MV-4-11 (cell line): Measurements from ENCODE around the gene SLC39A11.
A peak's percentile ranks its signal among the peaks of the same experiment; 100 is the strongest.
"Not testable (repeated sequence)": the region's sequence is repeated elsewhere in the genome, so short reads cannot be mapped to it uniquely, and the experiment has no call there.

Experiments
- DNase-seq: peaks from one replicate; lab custom pipeline; 2025; lab: John Stamatoyannopoulos, UW

SLC39A11 gene, protein sequence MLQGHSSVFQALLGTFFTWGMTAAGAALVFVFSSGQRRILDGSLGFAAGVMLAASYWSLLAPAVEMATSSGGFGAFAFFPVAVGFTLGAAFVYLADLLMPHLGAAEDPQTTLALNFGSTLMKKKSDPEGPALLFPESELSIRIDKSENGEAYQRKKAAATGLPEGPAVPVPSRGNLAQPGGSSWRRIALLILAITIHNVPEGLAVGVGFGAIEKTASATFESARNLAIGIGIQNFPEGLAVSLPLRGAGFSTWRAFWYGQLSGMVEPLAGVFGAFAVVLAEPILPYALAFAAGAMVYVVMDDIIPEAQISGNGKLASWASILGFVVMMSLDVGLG

DNA sequence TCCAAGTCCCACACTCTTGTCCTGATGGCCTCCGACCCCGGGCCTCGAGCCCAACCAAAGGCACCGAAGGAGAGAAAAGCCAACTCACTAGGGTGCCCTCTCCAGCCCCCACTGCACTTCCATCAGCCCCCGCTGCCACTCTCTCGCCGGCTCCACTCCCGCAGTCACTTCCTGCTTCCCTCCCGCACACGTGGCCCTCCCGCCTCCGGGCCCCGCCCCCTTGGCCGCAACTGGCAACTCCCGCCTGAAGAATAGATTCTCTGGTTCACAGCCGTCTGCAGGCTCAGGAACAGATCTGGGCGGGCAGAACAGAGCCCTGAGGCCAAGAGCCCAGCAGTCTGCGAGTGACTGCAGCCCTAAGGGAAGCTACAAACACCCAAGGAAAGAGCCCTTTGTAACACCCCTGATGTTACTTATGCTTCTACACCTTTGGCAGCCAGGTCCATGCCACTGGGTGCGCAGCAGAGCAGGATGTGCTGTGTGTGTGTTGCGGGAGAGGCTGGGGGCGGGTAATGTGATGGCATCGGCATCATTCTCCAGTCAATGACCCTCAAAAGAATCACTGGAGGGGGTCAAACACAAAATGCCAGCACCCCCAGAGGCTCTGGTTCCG lies at the start of gene SLC39A11:
Gene SLC39A11 (minus strand): TSS at position 166 of the 613 bp plus-strand sequence. CDS start 3,924 bp downstream, outside the sequence.
- DNase-seq, result peak; percentile 94

DNA sequence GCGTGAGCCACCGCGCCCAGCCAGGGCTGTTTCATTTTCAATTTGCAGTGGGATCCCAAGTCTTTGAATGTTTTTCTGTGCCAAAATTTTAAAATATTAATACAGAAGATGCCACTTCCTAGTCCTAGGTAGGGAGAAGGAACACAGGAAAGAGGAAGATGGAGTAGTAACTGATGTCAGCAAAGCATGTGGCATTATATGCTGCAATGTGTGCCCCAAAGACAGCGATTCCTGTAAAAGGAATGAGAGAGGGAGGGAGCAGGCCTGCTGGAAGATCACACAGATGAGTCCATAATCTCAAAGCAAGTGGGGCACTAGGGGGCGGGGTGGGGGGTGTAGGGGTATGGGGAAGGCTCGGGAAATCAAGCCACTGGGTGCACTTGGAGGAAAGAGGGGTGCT lies 48.9 kb upstream of the SLC39A11 start:
- peak; percentile 25 for DNase-seq

DNA sequence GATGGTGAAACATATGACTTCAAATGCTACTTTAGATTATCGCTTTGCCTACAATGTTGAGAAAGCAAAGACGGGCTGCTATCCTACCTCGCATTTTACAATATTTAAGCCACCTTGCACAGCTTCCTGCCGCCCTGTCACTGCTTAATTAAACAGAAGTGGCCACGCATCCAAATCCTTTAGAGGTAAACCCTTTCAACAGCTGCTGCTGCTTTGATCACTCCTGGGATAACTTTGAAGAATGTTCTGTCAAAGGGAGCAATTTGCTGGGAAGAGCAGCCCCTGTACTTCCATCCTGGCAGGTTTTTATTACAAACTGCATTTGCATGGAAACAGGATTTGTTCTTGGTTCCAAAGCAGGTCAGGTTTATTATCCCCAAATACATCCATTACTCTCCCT lies 48.1 kb upstream of the SLC39A11 start:
- no peak for DNase-seq

DNA sequence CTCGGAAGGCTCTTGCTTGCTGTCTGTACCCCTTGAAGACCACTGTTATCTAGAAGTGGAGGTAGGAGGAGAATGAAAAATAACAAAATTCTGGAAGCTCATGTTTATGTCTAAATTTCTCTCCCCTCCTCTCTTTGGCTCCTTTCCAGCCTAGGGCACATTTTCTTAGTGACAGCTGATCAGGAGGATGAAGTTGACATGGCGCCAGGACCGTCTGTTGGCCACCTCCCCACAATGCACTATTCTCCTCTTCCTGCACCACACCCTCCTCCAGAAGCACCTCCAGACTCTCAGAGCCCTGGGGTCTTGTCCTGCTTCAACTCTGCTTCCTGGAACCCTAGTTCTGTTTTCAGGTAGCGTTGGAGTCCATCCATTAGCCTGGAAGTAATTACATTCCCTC lies 46.8 kb upstream of the SLC39A11 start:
- DNase-seq, result no peak

DNA sequence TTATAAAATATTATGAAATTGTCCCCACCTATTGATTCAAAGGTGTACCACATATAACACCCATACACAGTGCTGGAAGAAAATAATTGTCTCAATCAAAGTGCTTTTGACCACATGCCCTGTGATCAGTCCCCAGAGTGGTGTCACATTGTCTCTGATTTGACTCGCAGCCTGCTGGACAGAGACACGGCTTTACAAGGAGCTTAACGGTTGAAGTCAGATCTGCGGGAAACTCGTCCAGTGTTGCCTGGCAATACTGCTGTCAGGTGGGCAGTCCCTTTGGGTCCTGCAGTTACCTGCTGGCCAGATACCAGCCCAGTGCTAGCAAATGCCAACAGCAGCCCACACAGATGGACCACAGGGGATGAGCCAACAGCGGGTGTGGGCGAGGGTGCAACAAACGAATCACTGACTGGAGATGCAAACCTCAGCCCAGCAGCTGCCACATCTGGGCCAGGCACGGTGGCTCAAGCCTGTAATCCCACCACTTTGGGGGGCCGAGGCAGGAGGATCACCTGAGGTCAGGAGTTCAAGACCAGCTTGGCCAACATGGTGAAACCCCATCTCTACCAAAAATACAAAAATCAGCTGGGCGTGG lies 46.2 kb upstream of the SLC39A11 start:
- DNase-seq, result no peak

DNA sequence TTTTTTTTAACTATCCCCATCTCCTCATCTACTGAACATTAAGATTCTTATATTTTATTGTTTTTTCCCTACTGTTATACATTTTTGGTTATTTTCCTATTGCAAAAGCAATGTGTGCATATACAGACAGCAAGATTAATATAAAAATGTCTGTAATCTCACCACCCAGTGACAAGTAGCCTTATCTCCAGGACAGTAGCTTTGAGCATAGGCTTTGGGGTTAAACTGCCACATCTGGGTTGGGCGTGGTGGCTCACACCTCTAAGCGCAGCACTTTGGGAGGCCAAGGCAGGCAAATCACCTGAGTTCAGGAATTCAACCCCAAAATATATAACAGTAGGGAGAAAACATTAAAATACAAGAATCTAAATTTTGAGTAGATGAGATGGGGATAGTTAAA lies 44.9 kb upstream of the SLC39A11 start:
- no peak for DNase-seq

DNA sequence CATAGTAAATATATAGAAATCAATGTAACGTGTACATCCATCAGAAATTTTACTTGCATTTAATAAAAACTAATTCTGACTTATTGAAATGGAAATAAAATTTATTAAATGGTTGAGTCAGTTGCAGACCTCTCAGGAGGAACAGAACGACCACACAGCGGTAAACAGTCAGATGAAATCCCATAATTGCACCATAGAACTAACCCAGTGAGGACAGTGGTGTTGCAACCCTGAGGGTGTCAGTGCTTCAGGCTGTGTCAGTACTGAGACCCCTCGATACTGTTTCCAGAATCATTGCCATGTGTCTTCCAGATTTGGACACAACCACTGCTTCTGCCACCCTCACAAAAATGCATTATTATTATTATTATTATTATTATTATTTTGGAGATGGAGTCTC lies 43.3 kb upstream of the SLC39A11 start:
- DNase-seq, result peak; percentile 75

DNA sequence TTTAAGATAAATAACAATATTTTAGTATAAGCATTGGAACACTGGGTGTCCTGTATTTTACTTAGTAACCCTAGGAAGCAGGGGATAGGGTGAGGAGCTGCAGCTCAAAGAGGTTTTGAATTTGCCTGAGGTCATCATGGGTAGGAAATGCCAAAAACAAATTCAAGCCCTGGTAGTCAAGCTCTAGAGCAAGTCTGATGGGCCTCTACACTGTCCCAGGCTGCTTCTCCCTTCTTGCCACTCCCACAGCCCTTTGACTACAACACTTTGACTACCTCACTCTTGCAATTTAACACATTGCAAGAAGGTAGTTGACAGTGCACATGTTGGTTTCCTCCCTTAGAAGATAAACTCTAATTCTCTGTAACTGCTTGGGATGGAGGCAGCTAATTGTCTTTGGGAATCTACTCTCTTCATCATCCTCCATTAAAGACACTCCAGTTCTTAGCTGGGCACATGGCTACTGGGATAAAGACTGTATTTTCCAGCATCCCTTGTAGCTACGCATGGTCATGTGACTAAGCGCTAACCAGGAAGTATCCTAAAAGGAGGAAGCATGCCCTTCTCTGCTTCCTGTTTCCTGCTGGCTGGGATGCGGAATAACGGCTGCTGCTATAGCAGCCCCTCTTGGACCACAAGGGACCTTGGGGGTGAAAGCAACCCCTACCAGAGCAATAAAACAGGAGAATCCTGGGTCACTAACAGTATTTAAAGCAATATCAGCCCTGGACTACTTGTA lies 41.6 kb upstream of the SLC39A11 start:
- DNase-seq, result peak; percentile 70

DNA sequence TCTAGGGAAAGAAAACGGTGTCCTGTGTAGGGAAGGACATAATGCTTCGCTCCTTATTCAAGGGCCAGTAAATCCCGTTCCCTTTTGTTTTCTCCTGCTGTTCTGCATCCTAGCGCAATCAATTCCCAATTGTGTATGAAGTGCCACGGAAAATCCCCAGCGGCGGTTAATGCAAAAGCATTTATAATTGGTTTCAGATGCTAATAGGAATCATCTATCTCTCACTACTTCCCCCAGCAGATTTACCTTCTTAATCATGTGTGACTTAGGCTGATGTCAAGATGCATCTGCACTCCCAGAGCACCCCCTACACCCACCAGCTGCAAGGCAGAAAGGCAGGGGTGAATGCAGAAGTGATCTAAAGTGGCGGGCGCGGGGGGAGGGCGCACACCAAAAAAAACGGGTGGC lies 39.6 kb upstream of the SLC39A11 start:
- peak; percentile 77 for DNase-seq

DNA sequence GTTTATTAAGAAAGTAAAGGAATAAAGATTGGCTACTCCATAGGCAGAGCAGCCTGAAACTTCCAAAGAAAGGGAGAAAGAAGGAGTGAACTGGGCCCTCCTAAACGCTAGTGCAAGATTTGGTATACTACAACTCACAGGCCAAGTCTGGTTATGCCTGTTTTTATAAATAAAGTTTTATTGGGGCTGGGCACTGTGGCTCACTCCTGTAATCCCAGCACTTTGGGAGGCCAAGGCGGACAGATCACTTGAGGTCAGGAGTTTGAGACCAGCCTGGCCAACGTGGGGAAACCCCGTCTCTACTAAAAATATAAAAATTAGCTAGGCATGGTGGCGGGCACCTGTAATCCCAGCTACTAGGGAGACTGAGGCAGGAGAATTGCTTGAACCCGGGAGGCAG lies 39.0 kb upstream of the SLC39A11 start:
- DNase-seq, result not testable (repeated sequence)

DNA sequence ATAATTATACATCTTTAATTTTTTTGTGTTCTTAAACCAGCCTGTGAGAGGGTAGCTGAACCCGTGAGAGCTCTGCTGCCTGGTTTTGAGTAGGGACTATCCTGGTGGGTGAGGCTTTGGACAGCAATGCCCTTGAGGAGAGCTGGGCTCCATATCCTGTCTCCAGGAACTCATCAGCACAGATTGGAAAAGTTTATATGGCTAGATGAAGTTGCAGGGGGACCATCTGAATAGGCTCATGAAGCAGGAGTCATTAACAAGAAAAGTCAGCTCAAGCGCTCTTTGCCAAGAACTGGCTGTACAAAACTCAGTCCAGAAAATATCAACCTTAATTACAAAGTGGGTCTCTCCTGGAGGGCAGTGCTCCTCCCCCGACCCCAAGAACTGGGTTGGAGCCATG lies 38.5 kb upstream of the SLC39A11 start:
- DNase-seq, result no peak

DNA sequence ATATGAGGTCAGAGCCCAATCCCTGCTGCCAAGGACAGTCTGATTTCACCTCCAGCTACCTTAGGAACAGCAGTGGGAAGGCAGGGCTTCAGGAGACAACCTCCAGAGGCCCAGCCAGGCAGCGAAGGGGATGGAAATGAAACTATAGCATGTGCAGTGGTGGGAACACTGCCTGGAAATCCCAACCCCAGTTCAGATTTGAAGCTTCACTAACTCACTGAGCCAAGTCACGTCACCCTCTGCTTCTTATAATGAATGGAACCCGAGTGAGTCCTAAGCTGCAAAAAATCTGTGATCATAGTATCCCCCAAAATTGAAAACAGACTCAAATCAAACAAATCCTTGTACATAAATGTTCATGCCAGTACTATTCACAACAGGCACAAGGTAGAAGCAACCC lies 36.0 kb upstream of the SLC39A11 start:
- no peak for DNase-seq

DNA sequence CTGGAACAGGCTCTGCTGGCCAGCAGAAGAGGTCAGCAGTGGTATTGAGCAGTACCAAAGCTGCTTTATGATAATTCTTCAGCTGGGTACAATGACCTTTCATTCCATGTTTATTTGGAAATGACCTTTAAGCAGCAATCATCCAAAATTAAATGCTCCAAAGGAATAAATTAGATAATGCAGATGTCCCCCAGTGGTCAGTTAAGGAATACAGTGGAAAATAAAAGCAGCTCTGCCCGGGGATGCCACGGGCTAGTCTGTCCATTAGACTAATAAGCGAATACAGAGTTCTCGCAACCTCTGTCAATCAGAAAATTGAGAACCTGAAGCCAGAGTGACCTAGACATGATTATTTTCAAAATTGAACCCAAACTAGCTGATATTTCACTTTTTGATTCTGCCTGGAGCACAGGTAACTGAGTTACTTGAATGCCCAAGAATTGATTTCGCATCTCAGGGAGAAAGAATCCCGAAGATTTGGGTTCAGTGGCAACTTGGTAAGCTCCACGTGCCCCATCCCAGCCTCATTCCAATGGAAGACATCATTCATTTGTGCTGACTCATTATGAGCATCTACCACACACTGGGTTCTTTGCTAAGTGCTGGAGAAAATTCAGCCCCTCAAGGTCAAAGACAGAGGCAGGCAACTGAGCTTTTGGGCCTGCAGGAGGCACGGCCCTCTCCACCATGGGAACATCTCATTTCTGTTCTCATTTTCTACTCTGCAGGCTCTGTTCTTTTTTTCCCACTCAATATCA lies 34.4 kb upstream of the SLC39A11 start:
- no peak for DNase-seq

DNA sequence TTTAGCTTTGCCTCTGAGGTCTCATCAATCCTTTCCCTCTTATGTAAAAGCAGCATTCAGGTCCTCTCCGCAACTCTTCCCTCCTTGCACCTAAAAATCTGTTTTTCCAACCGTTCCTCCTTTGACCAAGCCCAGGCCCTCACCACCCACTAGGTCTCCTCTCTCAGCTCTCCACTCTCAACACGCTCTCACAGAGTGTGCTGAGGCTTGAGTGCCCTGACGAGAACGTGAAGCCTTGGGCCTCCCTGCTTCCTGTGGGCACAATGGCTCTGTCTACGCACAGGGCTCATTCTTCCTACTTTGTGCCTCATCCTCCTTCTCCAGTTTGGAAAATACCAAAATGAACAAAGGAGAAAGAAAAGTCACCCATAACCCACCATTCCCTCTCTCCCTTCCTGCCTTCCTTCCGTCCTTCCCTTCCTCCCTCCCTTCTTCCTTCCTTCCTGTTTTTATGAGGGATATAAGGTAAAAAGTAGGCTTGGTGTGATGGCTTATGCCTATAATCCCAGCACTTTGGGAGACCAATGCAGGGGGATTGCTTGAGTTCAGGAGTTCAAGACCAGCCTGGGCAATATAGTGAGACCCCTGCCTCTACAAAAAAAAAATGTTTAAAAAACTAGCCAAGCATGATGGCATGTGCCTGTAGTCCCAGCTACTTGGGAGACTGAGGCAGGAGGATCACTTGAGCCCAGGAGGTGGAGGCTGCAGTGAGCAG lies 31.3 kb upstream of the SLC39A11 start:
- no peak for DNase-seq

DNA sequence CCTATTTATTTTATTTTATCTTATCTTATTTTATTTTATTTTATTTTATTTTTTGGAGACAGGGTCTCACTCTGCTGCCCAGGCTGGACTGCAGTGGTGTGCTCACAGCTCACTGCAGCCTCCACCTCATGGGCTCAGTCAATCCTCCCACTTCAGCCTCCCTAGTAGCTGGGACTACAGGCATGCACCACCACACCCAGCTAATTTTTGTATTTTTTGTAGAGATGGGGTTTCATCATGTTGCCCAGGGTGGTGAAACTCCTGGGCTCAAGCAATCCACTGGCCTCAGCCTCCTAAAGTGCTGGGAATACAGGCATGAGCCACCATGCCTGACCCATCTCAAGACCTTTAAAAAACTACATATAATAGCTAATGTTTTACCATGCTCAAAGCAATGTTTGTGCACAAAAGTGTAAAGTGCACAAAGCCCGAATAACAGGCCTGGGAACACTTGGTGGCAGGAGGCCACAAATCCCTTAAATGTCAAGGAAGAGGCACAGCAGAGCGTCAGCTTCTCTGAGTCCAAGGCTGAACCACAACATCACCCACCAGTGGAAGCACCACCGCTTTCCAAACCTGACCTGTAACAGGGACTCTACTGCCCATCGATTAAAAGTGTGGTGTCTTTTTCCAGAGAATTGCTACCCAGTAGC lies 30.6 kb upstream of the SLC39A11 start:
- no peak for DNase-seq

DNA sequence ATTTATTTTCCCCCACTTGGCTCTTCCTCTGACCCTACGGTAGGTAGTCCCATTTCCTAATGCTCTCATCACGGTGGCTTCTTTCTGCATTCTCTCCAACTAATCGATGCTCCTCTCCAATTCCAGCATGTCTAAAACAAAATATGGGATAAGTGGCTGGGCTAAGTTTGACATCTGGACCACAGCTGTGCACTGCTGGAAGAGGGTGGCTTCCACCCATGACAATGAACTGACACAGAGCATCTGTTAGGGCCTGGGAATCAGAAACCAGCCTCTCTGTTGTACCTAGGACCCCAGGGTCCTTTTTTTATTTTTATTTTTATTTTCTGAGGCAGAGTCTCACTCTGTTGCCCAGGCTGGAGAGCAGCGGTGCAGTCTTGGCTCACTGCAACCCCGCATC lies 29.0 kb upstream of the SLC39A11 start:
- DNase-seq, result no peak

DNA sequence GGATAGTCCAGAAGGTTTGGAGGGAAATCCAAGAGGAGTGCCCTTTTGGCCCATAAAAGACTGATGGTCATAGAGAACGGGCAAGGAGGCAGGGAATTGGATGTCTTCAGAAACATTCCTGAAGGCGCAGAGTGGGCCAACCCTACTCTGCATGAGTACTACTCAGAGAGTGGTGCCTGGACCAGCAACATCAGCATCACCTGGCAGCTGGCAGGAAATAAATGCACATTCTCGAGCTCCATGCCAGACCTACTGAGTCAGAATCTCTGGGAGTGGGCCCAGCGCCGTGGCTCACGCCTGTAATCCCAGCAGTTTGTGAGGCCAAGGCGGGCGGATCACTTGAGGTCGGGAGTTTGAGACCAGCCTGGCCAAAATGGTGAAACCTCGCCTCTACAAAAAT lies 27.1 kb upstream of the SLC39A11 start:
- DNase-seq, result no peak

DNA sequence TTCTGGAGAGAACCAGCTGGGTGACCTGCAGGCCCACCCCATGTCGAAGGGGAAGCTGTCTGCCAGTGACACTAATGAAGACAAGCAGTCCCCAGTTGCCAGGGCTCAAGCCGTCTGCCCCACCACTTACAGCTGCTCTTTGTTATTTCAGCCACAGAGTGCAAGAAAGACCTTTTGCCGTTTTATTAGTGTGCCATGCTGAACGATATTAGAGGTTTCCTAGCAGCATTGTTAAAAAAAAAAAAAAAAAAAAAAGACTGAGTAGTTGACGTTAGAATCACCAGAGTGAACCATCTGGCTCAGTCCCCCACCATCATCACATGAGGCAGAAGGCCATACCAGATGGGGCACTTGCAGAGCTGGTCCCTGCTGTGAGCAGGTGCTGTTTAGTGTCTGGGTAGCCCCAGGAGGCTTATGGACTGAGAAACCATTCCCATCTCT lies 26.5 kb upstream of the SLC39A11 start:
- no peak for DNase-seq

DNA sequence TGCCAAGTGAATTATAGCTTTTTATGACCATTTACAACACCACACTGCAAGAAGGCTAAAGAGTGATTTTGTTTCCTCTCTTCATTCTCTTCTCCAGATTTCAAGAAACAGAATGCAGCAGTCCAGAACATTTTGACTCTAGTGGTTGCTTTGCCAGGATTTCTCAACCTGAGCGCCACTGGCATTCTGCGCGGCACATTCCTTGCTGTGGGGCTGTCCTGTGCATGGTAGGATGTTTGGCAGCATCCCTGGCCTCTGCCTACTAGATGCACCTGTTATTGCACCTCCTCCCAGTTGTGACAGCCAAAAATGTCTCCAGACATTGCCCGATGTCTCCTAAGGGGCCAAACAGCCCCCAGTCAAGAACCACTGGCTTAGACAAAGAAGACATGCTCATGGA lies 25.7 kb upstream of the SLC39A11 start:
- DNase-seq, result no peak

DNA sequence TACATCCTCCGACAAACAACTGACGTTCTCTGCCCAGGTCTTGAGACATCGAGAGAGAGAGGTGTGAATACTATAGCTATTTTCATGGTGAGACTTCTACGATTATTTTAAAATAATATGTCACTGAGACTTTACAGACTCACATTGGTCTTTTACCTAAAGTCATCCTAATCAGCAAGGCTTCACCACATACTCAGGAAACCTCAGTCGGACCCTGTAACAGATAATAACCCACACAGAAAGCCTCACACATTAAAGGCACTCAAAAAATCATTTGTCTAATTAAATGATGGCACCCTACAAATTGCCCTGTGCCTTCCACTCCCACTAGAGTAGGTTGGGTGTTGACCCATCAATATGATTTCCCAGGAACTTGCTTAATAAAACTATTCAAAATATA lies 19.8 kb upstream of the SLC39A11 start:
- DNase-seq, result no peak

DNA sequence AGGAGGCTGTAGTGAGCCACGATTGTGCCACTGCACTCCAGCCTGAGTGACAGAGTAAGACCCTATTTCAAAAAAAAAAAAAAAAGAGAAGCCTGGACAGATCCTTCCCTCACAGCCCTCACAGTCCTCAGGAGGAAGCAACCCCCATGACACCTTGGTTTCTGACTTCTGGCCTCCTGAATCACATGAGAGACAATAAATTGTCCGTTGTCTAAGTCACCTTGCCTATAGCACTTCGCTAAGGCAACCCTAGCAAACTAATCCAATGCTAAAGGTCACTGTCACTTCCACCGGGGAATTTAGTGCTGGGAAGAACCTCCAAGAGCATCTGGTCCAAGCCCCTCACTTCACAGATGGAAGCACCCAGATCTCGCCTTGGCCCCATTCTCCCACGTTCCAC lies 18.9 kb upstream of the SLC39A11 start:
- DNase-seq, result no peak
